CD1c-positive myeloid dendritic cell (primary cell): ENCODE measurements around the gene SLC5A2.
"Not testable (repeated sequence)": the region's sequence is repeated elsewhere in the genome, so short reads cannot be mapped to it uniquely, and the experiment has no call there.

ENCODE experiments used
- DNase-seq: peaks from one replicate; pipeline ENCODE4 v3.0.0-alpha.2; 2016; ENCODE audit errors: extremely low spot score

SLC5A2 gene

GRCh38 chr16:31496670-31497069, 13.7 kb downstream of the SLC5A2 start:
- no peak for DNase-seq

DNA sequence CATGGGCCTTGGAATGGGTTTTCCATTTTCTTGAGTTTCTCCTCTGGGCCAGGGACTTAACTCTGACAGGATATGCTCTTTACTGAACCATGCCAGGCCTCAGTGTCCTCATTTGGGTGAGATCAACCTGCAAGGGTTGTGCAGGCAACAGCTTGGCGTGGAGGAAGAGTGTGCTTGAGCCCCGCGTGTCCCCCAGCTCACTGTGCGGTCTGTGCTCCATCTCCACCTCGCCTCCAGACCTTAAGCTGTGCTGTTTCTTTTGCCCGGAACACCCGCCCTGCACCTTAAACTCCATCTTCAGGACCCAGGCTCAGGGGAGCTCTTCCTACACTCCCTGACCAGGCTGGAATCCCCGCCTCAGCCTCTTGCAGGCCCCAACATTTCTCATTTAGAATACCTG, 15.6 kb downstream of the SLC5A2 start:
- DNase-seq: no peak

- DNase-seq: no peak
Observed at GRCh38 chr16:31499928-31500327, 17.0 kb downstream of the SLC5A2 start.

DNA sequence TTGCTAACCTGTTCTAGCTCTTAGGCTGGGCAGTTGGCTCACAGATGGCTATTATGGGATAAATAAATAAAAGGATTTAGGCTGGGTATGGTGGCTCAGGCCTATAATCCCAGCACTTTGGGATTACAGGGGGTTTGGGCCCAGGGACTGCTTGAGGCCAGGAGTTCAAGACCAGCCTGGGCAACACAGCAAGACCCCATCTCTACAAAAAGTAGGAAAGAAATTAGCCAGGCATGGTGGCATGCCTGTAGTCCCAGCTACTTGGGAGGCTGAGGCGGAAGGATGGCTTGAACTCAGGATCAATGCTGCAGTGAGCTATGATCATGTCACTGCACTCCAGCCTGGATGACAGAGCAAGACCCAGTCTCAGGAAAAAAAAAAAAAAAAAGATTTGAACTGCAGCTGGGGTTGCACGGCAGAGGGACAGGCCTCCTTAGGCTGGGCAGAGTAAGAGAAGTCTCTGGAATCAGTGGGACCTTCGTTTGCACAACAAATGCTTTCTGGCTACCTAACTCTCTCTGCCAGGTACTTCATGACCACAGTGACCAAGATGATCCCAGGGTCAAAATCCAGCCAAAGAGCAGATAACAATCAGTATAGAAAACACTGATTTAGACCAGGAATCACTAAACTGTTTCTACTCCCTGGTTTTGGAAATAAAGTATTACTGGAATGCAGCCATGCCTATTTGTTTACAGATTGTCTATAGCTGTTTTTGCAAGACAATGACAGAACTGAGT, 18.5 kb downstream of the SLC5A2 start:
- no peak for DNase-seq

- no peak for DNase-seq
Observed at GRCh38 chr16:31501966-31502348, 19.0 kb downstream of the SLC5A2 start.

- DNase-seq: no peak
Observed at GRCh38 chr16:31502981-31503380, 20.1 kb downstream of the SLC5A2 start.

DNA sequence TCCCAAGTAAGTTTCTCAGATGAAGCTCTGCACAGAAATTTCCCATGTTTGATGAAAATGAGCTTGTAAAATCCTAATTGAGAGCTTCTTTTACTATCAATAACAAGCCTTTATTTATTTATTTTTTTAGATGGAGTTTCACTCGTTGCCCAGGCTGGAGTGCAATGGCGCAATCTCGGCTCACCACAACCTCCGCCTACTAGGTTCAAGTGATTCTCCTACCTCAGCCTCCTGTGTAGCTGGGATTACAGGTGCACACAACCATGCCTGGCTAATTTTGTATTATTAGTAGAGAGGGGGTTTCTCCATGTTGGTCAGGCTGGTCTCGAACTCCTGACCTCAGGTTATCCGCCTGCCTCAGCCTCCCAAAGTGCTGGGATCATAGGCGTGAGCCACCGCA, 20.6 kb downstream of the SLC5A2 start:
- not testable (repeated sequence) for DNase-seq

DNA sequence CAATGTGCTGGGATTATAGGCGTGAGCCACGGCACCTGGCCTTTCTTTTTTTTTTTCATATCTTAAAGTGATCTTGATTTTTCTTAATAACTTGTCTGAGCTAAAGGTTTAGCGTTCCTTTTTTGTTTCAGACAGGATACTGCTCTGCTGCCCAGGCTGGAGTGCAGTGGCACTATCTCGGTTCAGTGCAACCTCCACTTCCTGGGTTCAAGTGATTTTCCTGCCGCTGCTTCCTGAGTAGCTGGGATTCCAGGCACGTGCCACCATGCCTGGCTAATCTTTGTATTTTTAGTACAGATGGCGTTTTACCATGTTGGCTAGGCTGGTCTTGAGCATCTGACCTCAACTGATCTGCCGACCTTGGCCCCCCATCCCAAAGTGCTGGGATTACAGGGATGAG, 21.2 kb downstream of the SLC5A2 start:
- no peak for DNase-seq

DNA sequence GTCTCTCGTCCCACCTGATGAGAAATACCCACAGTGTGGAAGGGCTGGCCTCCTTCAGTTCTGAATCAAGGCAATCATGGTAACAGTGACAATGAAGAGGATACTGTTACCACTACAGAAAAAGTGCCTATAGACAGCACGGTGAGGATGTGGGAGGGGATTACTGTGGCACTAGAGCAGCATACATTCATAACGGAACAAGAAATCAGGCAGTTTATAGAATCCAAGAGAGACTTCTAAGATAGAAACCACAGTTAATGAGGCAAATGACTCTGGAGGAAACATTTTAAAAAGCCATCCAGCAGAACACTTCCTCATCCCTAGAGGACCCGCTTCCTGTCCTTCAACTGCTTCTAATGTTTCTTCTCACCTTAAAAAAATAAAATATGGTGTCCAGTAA, 22.6 kb downstream of the SLC5A2 start:
- DNase-seq: peak; percentile 34

- DNase-seq: no peak
Observed at GRCh38 chr16:31507617-31507928, 24.6 kb downstream of the SLC5A2 start.

- peak; percentile 90 for DNase-seq
Observed at GRCh38 chr16:31507929-31508705, 25.2 kb downstream of the SLC5A2 start, which contains the start of gene RUSF1. RUSF1 (minus strand) TSS chr16:31508391; CDS start chr16:31508373, 18 bp downstream.

- no peak for DNase-seq
Observed at GRCh38 chr16:31508706-31509195, 25.8 kb downstream of the SLC5A2 start.

DNA sequence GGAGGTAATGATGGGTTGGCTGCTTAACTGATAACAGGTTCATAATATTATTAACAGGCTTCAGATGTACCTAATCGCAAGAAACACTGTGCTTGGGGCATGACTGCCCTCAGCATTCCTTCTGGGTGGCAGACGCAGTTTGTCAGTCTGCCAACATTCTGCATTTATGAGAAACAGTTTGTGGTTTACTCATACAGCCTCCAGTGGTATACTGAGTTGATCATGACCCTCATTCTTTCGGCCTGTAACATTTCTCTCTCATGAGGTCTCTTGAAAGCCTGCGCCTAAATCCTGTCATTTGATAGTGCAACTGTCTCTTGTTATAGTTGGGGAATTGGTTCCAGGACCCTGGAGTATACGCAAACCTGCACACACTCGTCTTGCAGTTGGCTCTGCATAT, 30.2 kb downstream of the SLC5A2 start:
- no peak for DNase-seq

DNA sequence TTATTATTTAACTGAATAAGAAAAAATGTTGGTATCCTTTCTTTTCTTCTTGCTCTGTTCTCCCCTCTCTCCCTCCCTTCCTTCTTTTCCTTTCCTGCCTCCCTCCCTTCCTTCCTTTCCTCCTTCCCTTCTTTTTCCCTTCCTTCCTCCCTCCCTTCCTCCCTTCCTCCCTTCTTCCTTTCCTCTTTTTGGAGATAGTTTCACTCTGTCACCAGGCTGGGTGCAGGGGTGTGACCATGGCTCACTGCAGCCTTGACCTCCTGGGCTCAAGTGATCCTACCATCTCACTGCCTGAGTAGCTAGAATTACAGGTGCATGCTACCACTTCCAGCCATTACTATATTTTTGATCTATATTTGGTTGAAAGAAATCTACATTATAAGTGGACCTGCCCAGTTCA, 31.0 kb downstream of the SLC5A2 start:
- DNase-seq: no peak

- no peak for DNase-seq
Observed at GRCh38 chr16:31517800-31518402, 35.0 kb downstream of the SLC5A2 start.

DNA sequence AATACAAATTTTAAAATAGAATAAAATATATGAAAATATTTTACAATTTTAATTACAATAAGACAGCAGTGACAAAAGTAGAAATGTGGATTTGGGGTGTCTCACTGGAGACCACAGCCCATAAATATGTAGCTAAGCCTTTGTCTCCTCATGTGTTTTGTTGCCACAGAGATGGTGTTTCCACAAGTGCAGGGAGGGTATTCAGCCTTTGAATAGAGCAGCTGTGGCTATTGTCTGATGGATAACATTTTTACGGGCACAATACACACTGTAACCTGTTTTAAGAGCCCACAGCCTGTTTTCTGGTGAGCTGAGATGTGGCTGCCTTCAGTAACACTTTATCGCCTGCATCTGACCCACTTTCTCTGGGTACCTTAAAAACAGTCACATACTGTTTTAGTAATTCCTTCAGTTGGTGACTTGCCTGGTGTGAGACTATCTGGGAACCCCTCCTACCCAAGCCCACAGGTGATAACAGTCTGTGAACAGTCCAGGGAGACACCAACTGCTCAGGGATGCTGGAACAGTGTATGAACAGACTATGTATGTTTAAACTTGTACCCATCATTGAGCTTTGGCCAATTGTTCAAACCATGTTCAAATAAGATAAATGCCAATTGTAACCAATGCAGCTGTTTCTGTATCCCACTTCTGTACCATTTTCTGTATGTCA, 37.0 kb downstream of the SLC5A2 start:
- no peak for DNase-seq

DNA sequence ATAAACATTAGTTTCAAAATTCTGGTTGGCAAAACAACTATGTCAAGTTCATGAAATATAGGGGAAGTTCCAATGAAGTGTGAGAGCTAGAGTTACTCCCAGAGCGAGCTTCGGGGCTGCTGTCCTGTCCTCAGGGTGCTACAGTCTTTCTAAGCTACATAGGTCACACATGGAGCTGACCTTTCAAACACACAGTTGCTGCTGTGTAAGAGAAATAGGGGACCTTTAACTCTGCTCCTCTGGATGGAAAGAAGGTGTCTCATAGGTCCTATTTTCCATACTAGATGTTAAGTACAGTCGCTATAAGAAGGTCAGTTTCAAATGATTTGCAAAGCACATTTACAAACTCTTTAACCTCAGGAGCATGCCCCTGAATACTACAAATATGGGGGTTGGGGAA, 38.4 kb downstream of the SLC5A2 start:
- DNase-seq: no peak

GRCh38 chr16:31522071-31522470, 39.1 kb downstream of the SLC5A2 start:
- no peak for DNase-seq

- not testable (repeated sequence) for DNase-seq
Observed at GRCh38 chr16:31523768-31524167, 40.8 kb downstream of the SLC5A2 start.

DNA sequence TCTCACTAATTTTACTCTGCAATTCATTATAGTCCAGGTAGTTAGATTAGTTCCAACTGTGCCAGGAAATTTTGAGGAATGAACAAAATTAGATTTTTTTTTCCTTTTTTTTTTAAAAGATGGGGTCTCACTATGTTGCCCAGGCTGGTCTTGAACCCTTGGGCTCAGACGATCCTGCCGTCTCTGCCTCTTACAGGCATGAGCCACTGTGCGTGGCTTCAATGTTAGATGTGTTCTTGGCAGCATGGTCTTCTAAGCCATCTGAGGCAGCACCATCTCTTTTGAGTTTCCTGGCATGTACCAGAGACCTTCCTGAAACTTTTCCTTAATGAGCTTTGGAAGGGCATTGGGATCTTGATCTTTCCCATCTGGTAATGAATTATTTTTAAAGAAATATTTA, 42.2 kb downstream of the SLC5A2 start:
- DNase-seq: no peak

GRCh38 chr16:31527734-31528274, 44.9 kb downstream of the SLC5A2 start, which contains the start of gene AHSP:
AHSP (plus strand) TSS chr16:31527900; CDS start chr16:31528140, 240 bp downstream.
- DNase-seq: no peak
